Body of pancreas (tissue), 4 donors: ENCODE results near the gene GTPBP1.

Source experiments
- POLR2A ChIP-seq, 3 donors: fragments of 450-650 bp; IDR thresholded peaks; one replicate each; pipeline ENCODE4 v1.6.1; 2016; ENCODE audit warnings: antibody characterized with exemption in 3 of 3, mild to moderate bottlenecking in 2 of 3
- TF ChIP-seq, protein P1 (sequence below), 7 experiments: fragments of 450-650 bp in 4 of 7; fragments of 200-600 bp in 3 of 7; sonication (generic) in 3 of 7; IDR thresholded peaks; one replicate each; pipeline ENCODE4 v1.5.1; 2016 to 2019; ENCODE audit warnings: antibody characterized with exemption in 7 of 7

GRCh38 chr22:38730411-38730871 is 24.7 kb downstream of the GTPBP1 start:
- TF ChIP-seq, protein P1, sequence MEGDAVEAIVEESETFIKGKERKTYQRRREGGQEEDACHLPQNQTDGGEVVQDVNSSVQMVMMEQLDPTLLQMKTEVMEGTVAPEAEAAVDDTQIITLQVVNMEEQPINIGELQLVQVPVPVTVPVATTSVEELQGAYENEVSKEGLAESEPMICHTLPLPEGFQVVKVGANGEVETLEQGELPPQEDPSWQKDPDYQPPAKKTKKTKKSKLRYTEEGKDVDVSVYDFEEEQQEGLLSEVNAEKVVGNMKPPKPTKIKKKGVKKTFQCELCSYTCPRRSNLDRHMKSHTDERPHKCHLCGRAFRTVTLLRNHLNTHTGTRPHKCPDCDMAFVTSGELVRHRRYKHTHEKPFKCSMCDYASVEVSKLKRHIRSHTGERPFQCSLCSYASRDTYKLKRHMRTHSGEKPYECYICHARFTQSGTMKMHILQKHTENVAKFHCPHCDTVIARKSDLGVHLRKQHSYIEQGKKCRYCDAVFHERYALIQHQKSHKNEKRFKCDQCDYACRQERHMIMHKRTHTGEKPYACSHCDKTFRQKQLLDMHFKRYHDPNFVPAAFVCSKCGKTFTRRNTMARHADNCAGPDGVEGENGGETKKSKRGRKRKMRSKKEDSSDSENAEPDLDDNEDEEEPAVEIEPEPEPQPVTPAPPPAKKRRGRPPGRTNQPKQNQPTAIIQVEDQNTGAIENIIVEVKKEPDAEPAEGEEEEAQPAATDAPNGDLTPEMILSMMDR (IDR thresholded peaks at IDR 0.05), result no peak
- no peak for TF ChIP-seq POLR2A (IDR thresholded peaks at IDR 0.05)
